WTC11 (cell line): Measurements from ENCODE around the gene SLC23A2. TPM values are rescaled to one million over a fixed set of nuclear protein-coding genes. Genes with fewer than 3 reads are reported as not detected.

Source experiments
- ATAC-seq: fragments of 200-7000 bp; cut with Tn5 transposase; 2 replicates; pipeline ENCODE4 v1.10.0; 2021; ENCODE audit warnings: mild to moderate bottlenecking, moderate library complexity
- CTCF ChIA-PET: fragments of 300-600 bp; sonication (Branson Sonifier 250); formaldehyde crosslinking; loops from one replicate; lab custom pipeline; 2021; ENCODE audit warnings: antibody characterized with exemption; lab: Charles Lee
- POLR2A ChIA-PET: fragments of 350-600 bp; sonication (Branson Sonifier 250); formaldehyde crosslinking; loops from one replicate; lab custom pipeline; 2021; ENCODE audit warnings: antibody characterized with exemption; lab: Charles Lee
- DNase-seq: peaks from one replicate; pipeline ENCODE4 v3.0.0; 2021; ENCODE audit warnings: low spot score
- H3K27ac Mint-ChIP-seq: 2 replicates; pipeline ENCODE4 v1.8.0; 2021; ENCODE audit warnings: mixed read lengths
- H3K27me3 Mint-ChIP-seq: 2 replicates; pipeline ENCODE4 v1.8.0; 2021; ENCODE audit warnings: low read depth, mild to moderate bottlenecking, moderate library complexity, mixed read lengths
- H3K36me3 Mint-ChIP-seq: 2 replicates; pipeline ENCODE4 v1.8.0; 2021; ENCODE audit warnings: mixed read lengths
- H3K4me1 Mint-ChIP-seq: 2 replicates; pipeline ENCODE4 v1.8.0; 2022; ENCODE audit warnings: mixed read lengths
- H3K4me3 Mint-ChIP-seq: 2 replicates; pipeline ENCODE4 v1.8.0; 2021; ENCODE audit warnings: mild to moderate bottlenecking, moderate library complexity, mixed read lengths
- H3K9me3 Mint-ChIP-seq: 2 replicates; pipeline ENCODE4 v1.8.0; 2021; ENCODE audit warnings: mixed read lengths
- FOXP1 ChIP-seq: sonication (generic); formaldehyde crosslinking; IDR thresholded peaks from 2 replicates; pipeline ENCODE4 v1.8.0; 2022; ENCODE audit warnings: missing genetic modification reagents, mild to moderate bottlenecking, moderate library complexity, borderline replicate concordance
- GABPB1 ChIP-seq: sonication (generic); formaldehyde crosslinking; IDR thresholded peaks from 2 replicates; pipeline ENCODE4 v1.8.1; 2023; ENCODE audit warnings: mild to moderate bottlenecking, missing genetic modification reagents
- JAZF1 ChIP-seq: fragments of 250-450 bp; sonication (Bioruptor Pico); IDR thresholded peaks from 2 replicates; pipeline ENCODE4 v1.9.0; 2021; ENCODE audit warnings: moderate library complexity, mild to moderate bottlenecking, inconsistent platforms
- JUN ChIP-seq: sonication (generic); formaldehyde crosslinking; IDR thresholded peaks from 2 replicates; pipeline ENCODE4 v1.8.0; 2023; ENCODE audit warnings: mild to moderate bottlenecking, missing genetic modification reagents
- NR2C2 ChIP-seq: sonication (generic); formaldehyde crosslinking; IDR thresholded peaks from 2 replicates; pipeline ENCODE4 v1.8.0; 2022; ENCODE audit warnings: mild to moderate bottlenecking, missing genetic modification reagents
- NR3C1 ChIP-seq: sonication (generic); formaldehyde crosslinking; conservative IDR thresholded peaks from 2 replicates; pipeline ENCODE4 v1.8.1; 2023; ENCODE audit warnings: low read depth, mild to moderate bottlenecking, missing genetic modification reagents
- OVOL2 ChIP-seq: fragments of 250-450 bp; sonication (Bioruptor Pico); IDR thresholded peaks from 2 replicates; pipeline ENCODE4 v1.9.0; 2021; ENCODE audit warnings: mild to moderate bottlenecking, borderline replicate concordance
- SMAD3 ChIP-seq: sonication (generic); formaldehyde crosslinking; IDR thresholded peaks from 2 replicates; pipeline ENCODE4 v1.8.0; 2022; ENCODE audit warnings: missing genetic modification reagents, mild to moderate bottlenecking, borderline replicate concordance
- ZNF232 ChIP-seq: sonication (generic); formaldehyde crosslinking; IDR thresholded peaks from 2 replicates; pipeline ENCODE4 v1.8.0; 2022; ENCODE audit warnings: mild to moderate bottlenecking, missing genetic modification reagents
- total RNA-seq: library from RNA; stranded (reverse); gene quantifications from 3 replicates; pipeline ENCODE4 v1.2.3, GENCODE V29; 2021
- TF ChIP-seq, protein P1 (sequence below): sonication (generic); formaldehyde crosslinking; IDR thresholded peaks from 2 replicates; pipeline ENCODE4 v1.8.0; 2022; ENCODE audit warnings: mild to moderate bottlenecking, missing genetic modification reagents
- TF ChIP-seq, protein P2 (sequence below): sonication (generic); formaldehyde crosslinking; conservative IDR thresholded peaks from 2 replicates; pipeline ENCODE4 v1.8.1; 2022; ENCODE audit warnings: mild to moderate bottlenecking, missing genetic modification reagents
- TF ChIP-seq, protein P3 (sequence below): sonication (generic); formaldehyde crosslinking; IDR thresholded peaks from 2 replicates; pipeline ENCODE4 v1.8.0; 2022; ENCODE audit warnings: mild to moderate bottlenecking, missing genetic modification reagents
- TF ChIP-seq, protein P4 (sequence below): fragments of 250-450 bp; sonication (Bioruptor Pico); IDR thresholded peaks from 2 replicates; pipeline ENCODE4 v1.9.0; 2021; ENCODE audit warnings: mild to moderate bottlenecking, borderline replicate concordance

The SLC23A2 gene
- total RNA-seq, 1 experiment from 2014 or later, result 14.5 TPM

DNA sequence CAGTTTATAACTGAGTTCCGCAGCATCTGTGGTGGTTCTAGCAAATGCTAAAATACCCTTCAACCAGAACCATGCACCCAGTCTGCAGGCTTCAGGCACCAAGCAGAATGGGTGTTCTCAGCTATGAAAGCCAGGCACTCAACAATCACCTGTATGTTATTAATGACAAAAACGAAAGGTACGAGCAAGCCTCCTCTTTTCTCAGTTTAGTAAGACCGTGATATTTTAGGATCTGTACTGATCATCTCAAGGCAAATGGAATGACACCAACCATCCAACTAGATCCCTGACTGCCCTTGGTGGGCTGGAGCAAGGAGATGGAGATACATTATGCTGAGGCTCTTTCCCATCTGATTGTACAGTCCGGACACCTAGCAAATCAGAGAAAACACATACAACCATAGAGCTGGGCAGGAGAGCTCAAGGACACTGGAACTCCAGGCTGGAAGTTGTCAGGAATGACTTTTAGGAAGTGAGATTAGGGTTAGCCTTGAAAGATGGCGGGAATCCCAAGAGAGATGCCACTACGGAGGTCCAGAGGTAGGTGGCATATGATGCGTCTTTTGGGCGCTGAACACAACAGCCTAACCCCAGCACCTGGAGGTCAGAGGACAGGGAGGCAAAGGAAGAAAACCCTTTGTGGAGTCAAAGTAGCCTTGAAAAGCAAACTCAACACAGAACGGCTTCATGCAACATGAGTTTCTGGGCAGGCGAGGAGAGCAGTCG, 33.4 kb downstream of the SLC23A2 start (continued):
- TF ChIP-seq NR2C2 (CRISPR knock-in tag) (no peak), JAZF1 (CRISPR knock-in tag) (no peak), NR3C1 (no peak)
- TF ChIP-seq, protein P1, sequence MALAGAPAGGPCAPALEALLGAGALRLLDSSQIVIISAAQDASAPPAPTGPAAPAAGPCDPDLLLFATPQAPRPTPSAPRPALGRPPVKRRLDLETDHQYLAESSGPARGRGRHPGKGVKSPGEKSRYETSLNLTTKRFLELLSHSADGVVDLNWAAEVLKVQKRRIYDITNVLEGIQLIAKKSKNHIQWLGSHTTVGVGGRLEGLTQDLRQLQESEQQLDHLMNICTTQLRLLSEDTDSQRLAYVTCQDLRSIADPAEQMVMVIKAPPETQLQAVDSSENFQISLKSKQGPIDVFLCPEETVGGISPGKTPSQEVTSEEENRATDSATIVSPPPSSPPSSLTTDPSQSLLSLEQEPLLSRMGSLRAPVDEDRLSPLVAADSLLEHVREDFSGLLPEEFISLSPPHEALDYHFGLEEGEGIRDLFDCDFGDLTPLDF (CRISPR knock-in tag), result no peak
- TF ChIP-seq, protein P2, sequence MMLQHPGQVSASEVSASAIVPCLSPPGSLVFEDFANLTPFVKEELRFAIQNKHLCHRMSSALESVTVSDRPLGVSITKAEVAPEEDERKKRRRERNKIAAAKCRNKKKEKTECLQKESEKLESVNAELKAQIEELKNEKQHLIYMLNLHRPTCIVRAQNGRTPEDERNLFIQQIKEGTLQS (CRISPR knock-in tag), result no peak

DNA sequence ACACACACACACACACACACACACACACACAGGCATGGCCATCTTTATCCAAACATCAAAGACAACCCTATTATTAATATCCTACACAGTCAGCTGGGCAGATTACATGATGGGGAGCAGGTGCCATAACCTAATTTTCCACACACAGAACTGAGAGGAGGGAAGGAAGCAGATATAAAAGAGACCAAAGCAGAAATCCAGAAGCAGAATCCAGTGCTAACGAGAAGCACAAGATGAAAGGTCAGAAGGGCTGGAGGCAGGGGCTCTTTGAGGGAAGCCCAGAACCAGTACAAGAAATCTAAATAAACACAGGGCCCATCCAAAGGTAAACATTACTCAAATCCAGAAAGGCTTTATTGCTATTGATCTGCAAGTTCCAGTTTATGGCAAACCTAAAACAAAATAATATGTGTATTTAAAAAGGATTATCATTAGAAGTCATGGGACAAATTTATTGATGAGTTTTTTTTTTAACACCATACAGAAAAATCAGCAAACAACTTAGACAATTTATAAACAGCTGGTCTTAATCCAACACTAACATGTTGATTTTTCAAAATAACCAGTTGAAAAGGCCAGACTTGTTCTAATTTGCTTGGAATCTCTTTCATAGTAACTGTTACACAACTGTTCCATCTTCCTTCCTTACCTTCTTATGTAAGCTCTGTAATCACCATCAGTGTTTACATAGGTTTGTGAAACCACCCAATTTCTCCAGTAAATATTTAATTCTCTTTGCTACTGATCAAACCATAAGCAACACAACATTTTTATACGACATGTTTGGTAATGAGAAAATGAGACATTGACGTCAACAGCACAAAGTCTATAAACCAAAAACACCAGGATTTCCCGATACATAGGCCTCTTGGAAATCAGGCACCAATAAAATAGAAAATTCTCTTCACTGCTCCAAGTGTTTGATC, 34.2 kb downstream of the SLC23A2 start:
- CTCF ChIA-PET, result interaction anchor here (0.9 to 1.6 kb wide), 4 partner anchors 31 to 243 kb away, joined by 3 to 5 read pairs (median 4); no protein-coding TSS in a partner anchor
- peaks cover 11% of the 10 kb centered on the region for H3K36me3 Mint-ChIP-seq
- DNase-seq, result no peak
- peaks cover 21% of the 10 kb centered on the region for H3K4me1 Mint-ChIP-seq
- no peak overlapping the region; the same call in 1 of the 2 replicates for H3K27ac Mint-ChIP-seq
- no peak overlapping the region for H3K4me3 Mint-ChIP-seq
- TF ChIP-seq, protein P3, sequence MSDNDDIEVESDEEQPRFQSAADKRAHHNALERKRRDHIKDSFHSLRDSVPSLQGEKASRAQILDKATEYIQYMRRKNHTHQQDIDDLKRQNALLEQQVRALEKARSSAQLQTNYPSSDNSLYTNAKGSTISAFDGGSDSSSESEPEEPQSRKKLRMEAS, result no peak
- TF ChIP-seq GABPB1 (CRISPR knock-in tag), result peak; percentile 83
- no peaks in the 10 kb centered on the region for H3K27me3 Mint-ChIP-seq
- POLR2A ChIA-PET, result interaction anchor here (1.1 kb wide), 1 partner anchor 208 kb away, joined by 4 read pairs; no protein-coding TSS in a partner anchor
- no peak for ATAC-seq
- no peaks in the 10 kb centered on the region for H3K9me3 Mint-ChIP-seq

DNA sequence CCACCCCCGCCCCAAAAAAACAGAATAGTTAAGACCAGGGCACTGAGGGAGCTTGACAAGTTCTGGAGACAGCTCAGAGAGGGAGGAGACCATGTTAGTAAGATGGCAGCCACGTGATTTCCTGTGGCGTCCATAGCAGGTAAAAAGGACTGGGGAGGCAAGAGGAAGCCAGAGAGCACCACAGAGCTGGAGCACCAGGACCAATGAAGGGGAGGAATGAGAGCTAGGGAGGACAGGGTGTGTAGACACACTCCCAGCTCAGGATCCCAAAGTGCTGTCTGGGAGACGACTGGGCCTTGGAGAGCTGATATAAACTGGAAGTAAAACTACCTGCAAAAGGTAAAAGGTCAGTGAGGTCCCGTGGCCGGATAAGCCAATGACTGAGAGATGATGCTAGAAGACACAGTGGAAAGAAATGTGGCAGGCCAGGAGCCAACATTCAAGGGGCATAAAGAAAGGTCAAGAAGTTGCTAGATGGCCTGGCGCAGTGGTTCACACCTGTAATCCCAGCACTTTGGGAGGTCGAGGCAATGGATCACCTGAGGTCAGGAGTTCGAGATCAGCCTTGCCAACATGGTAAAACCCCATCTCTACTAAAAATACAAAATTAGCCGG, 39.0 kb downstream of the SLC23A2 start:
- Mint-ChIP-seq H3K27me3 (no peaks in the 10 kb centered on the region), H3K4me1 (peaks cover 29% of the 10 kb centered on the region), H3K36me3 (no peaks in the 10 kb centered on the region), H3K4me3 (no peak overlapping the region)
- ATAC-seq, result no peak
- POLR2A ChIA-PET, result no interaction called here
- TF ChIP-seq OVOL2 (CRISPR knock-in tag) (no peak), ZNF232 (no peak), SMAD3 (CRISPR knock-in tag) (no peak), JUN (CRISPR knock-in tag) (no peak), FOXP1 (no peak)
- TF ChIP-seq, protein P4, sequence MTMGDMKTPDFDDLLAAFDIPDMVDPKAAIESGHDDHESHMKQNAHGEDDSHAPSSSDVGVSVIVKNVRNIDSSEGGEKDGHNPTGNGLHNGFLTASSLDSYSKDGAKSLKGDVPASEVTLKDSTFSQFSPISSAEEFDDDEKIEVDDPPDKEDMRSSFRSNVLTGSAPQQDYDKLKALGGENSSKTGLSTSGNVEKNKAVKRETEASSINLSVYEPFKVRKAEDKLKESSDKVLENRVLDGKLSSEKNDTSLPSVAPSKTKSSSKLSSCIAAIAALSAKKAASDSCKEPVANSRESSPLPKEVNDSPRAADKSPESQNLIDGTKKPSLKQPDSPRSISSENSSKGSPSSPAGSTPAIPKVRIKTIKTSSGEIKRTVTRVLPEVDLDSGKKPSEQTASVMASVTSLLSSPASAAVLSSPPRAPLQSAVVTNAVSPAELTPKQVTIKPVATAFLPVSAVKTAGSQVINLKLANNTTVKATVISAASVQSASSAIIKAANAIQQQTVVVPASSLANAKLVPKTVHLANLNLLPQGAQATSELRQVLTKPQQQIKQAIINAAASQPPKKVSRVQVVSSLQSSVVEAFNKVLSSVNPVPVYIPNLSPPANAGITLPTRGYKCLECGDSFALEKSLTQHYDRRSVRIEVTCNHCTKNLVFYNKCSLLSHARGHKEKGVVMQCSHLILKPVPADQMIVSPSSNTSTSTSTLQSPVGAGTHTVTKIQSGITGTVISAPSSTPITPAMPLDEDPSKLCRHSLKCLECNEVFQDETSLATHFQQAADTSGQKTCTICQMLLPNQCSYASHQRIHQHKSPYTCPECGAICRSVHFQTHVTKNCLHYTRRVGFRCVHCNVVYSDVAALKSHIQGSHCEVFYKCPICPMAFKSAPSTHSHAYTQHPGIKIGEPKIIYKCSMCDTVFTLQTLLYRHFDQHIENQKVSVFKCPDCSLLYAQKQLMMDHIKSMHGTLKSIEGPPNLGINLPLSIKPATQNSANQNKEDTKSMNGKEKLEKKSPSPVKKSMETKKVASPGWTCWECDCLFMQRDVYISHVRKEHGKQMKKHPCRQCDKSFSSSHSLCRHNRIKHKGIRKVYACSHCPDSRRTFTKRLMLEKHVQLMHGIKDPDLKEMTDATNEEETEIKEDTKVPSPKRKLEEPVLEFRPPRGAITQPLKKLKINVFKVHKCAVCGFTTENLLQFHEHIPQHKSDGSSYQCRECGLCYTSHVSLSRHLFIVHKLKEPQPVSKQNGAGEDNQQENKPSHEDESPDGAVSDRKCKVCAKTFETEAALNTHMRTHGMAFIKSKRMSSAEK (CRISPR knock-in tag), result no peak
- TF ChIP-seq, all 79 proteins: peak for 0
- CTCF ChIA-PET, result interaction anchor here (1.0 kb wide), 1 partner anchor 222 kb away, joined by 5 read pairs; no protein-coding TSS in a partner anchor
- H3K9me3 Mint-ChIP-seq, result no peaks in the 10 kb centered on the region
- no peak for DNase-seq
- peak overlapping the region; percentile 20; the same call in 1 of the 2 replicates for H3K27ac Mint-ChIP-seq
